ENCODE measurements around the gene STEAP2.
A peak's percentile ranks its signal among the peaks of the same experiment; 100 is the strongest.

STEAP2 gene

GRCh38 chr7:90192876-90193750 lies 18.4 kb upstream of the STEAP2 start:
- no peak for DNase-seq (ENCODE audit: low read depth, low spot score)

GRCh38 chr7:90194911-90195809 lies 16.4 kb upstream of the STEAP2 start:
- DNase-seq (ENCODE audit: low read depth, low spot score) = no peak
- H3K27ac ChIP-seq = no peak overlapping the region

More at GRCh38 chr7:90192876-90193750, 18.4 kb upstream of the STEAP2 start:
- H3K27ac ChIP-seq = no peak overlapping the region

GRCh38 chr7:90201500-90202195 lies 9.9 kb upstream of the STEAP2 start:
- DNase-seq (ENCODE audit: low read depth, low spot score) = no peak
- no peak overlapping the region for H3K27ac ChIP-seq

GRCh38 chr7:90207956-90208355 lies 3.6 kb upstream of the STEAP2 start:
- H3K27ac ChIP-seq = no peak overlapping the region
- no peak for DNase-seq (ENCODE audit: low read depth, low spot score)

- H3K27ac ChIP-seq = no peak overlapping the region
- no peak for DNase-seq (ENCODE audit: low read depth, low spot score)
Observed at GRCh38 chr7:90209776-90210175, 1.8 kb upstream of the STEAP2 start.

- no peak overlapping the region for H3K27ac ChIP-seq
- DNase-seq (ENCODE audit: low read depth, low spot score) = no peak
Observed at GRCh38 chr7:90210475-90210874, 1.1 kb upstream of the STEAP2 start.

GRCh38 chr7:90210981-90211380 lies 559 bp upstream of the STEAP2 start:
- DNase-seq (ENCODE audit: low read depth, low spot score) = no peak
- H3K27ac ChIP-seq = peak overlapping the region; percentile 42

- peak overlapping the region; percentile 42 for H3K27ac ChIP-seq
- DNase-seq (ENCODE audit: low read depth, low spot score) = no peak
Observed at GRCh38 chr7:90212149-90212495, 582 bp downstream of the STEAP2 start.

GRCh38 chr7:90213521-90213920 lies 2.0 kb downstream of the STEAP2 start:
- no peak for DNase-seq (ENCODE audit: low read depth, low spot score)
- no peak overlapping the region for H3K27ac ChIP-seq

GRCh38 chr7:90216080-90216674 lies 4.6 kb downstream of the STEAP2 start:
- H3K27ac ChIP-seq = no peak overlapping the region
- DNase-seq (ENCODE audit: low read depth, low spot score) = no peak

GRCh38 chr7:90216771-90217170 lies 5.2 kb downstream of the STEAP2 start:
- H3K27ac ChIP-seq = no peak overlapping the region
- no peak for DNase-seq (ENCODE audit: low read depth, low spot score)

- H3K27ac ChIP-seq = no peak overlapping the region
- no peak for DNase-seq (ENCODE audit: low read depth, low spot score)
Observed at GRCh38 chr7:90222390-90222789, 10.8 kb downstream of the STEAP2 start.

- no peak for DNase-seq (ENCODE audit: low read depth, low spot score)
- H3K27ac ChIP-seq = no peak overlapping the region
Observed at GRCh38 chr7:90222811-90223725, 11.5 kb downstream of the STEAP2 start.

GRCh38 chr7:90224195-90224594 lies 12.7 kb downstream of the STEAP2 start:
- DNase-seq (ENCODE audit: low read depth, low spot score) = no peak
- no peak overlapping the region for H3K27ac ChIP-seq

GRCh38 chr7:90225181-90225580 lies 13.6 kb downstream of the STEAP2 start:
- no peak overlapping the region for H3K27ac ChIP-seq
- DNase-seq (ENCODE audit: low read depth, low spot score) = no peak

GRCh38 chr7:90225601-90226000 lies 14.1 kb downstream of the STEAP2 start:
- DNase-seq (ENCODE audit: low read depth, low spot score) = no peak

GRCh38 chr7:90227259-90227658 lies 15.7 kb downstream of the STEAP2 start:
- no peak for DNase-seq (ENCODE audit: low read depth, low spot score)
- H3K27ac ChIP-seq = no peak overlapping the region

More at GRCh38 chr7:90225601-90226000, 14.1 kb downstream of the STEAP2 start:
- H3K27ac ChIP-seq = no peak overlapping the region

GRCh38 chr7:90229682-90230081 lies 18.1 kb downstream of the STEAP2 start:
- H3K27ac ChIP-seq = no peak overlapping the region
- no peak for DNase-seq (ENCODE audit: low read depth, low spot score)

GRCh38 chr7:90230834-90231233 lies 19.3 kb downstream of the STEAP2 start:
- no peak overlapping the region for H3K27ac ChIP-seq
- no peak for DNase-seq (ENCODE audit: low read depth, low spot score)

Data from epithelial cell of prostate (primary cell).